GM13977 (cell line): Measurements from ENCODE around the gene SLC1A2.

Experiments used
- DNase-seq: peaks from one replicate; pipeline ENCODE4 v3.0.0; 2012; ENCODE audit warnings: low spot score
- CTCF ChIP-seq: IDR thresholded peaks from 2 replicates; pipeline ENCODE4 v1.5.1; 2012; ENCODE audit warnings: mild to moderate bottlenecking, control low read depth; ENCODE audit not compliant: insufficient read depth; ENCODE audit errors: extremely low read depth, missing control alignments
- in situ Hi-C: fragments of 300-500 bp; cut with MboI; formaldehyde crosslinking; loops from one replicate; pipeline ENCODE4 v1.12.0; 2022; ENCODE audit warnings: low sequenced_read_pairs, low pct_unique_long_range_greater_than_20kb, mixed read lengths, inconsistent platforms; ENCODE audit not compliant: unreplicated experiment

The SLC1A2 gene

DNA sequence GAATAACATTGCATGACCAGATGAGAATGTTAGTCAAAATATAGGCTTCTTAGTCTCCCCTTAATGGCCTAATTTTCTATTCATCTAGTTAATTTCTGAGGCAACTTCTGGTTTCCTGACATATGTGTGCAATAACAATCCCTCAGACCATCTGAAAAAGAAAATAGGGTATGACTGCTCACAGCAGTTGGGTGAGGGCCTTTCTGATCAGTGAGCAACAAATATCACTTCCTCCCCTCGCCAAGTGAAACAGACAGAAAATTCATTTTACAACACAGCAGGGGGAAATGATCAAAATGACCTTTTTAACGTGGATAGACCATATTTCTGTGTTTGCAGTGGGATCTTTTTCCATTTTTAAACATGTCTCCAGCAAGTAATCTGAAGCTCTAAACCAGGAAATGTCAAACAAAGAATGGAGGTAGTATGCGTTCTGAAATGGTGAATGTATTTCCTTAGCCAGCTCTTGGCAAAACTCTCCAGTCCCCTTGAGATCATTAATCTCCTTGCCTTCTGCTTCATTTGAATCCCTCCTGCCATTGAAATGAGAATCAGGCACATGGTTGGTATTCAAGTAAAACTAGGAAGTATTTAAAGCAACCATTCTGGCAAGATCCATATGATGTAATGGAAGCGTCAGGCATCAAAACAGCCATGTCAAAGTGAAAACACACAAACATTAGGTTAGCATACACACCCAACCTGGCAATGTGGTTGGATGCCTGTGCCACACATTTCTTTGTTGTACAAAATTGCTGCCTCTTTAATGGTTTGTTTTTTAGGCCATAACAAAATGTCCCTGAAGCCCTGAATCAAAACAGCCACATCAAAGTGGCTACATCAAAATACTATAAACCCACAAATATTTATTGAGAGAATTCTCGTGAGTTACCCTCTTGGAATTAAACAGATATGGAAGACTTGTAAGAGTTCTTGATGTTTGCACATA, 100.1 kb downstream of the SLC1A2 start:
- DNase-seq = no peak
- TF ChIP-seq CTCF = no peak
- in situ Hi-C loops = no loop called here

DNA sequence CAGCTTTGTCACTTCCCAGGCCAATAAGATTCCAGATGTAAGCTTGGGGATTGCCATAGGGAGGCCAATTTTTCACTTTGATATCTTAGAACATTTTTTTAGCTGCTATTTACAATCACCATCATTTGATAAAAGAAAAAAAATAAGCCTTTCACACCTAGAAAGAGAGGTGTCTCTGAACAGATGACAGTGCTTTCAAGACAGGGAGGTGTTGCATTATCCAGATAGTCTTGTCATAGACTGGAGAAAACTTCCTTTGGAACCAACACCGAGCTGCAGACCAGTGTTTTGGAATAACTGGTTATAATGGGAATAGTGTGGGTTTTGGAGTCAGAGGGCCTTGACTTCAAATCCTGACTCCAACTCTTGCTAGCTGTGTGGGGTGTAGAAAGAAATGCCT, 101.0 kb downstream of the SLC1A2 start:
- DNase-seq = no peak
- no peak for TF ChIP-seq CTCF
- in situ Hi-C loops = no loop called here

DNA sequence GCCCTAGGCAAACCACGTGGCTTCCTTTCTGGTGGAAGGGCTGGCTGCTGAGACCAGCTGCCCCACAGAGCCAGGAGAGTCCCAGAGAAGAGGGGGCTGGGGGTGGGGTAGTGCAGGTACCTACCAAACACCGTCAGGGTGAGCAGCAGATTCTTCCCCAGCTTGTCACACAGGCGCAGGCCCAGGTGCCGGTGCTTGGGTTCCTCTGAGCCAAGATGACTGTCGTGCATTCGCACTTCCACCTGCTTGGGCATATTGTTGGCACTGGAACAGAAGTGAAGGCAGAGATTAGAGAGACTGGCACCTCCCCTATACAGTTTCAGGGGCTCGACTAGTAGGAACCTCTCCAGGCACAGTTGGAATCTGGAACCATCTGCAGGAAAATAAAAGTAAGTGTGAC, 102.1 kb downstream of the SLC1A2 start:
- no peak for TF ChIP-seq CTCF
- in situ Hi-C loops = no loop called here

GRCh38 chr11:35316161-35316560, 103.2 kb downstream of the SLC1A2 start:
- in situ Hi-C loops = no loop called here
- DNase-seq = no peak
- no peak for TF ChIP-seq CTCF

More for the DNA sequence above, 102.1 kb downstream of the SLC1A2 start:
- DNase-seq = no peak

- DNase-seq = peak; percentile 12
- TF ChIP-seq CTCF = no peak
- in situ Hi-C loops = no loop called here
Measured at GRCh38 chr11:35313760-35314153, 105.6 kb downstream of the SLC1A2 start.

- DNase-seq = peak; percentile 65
- TF ChIP-seq CTCF = no peak
- in situ Hi-C loops = no loop called here
Measured at GRCh38 chr11:35313066-35313759, 106.1 kb downstream of the SLC1A2 start.
